ENCODE data around the gene SLC5A9. TPM values are rescaled to one million over a fixed set of nuclear protein-coding genes. Genes with fewer than 3 reads are reported as not detected.

SLC5A9 gene
- total RNA-seq, 4 donors from 2014 or later, result 0.12 to 0.47 TPM; not detected in 2

- TF ChIP-seq, protein P1, sequence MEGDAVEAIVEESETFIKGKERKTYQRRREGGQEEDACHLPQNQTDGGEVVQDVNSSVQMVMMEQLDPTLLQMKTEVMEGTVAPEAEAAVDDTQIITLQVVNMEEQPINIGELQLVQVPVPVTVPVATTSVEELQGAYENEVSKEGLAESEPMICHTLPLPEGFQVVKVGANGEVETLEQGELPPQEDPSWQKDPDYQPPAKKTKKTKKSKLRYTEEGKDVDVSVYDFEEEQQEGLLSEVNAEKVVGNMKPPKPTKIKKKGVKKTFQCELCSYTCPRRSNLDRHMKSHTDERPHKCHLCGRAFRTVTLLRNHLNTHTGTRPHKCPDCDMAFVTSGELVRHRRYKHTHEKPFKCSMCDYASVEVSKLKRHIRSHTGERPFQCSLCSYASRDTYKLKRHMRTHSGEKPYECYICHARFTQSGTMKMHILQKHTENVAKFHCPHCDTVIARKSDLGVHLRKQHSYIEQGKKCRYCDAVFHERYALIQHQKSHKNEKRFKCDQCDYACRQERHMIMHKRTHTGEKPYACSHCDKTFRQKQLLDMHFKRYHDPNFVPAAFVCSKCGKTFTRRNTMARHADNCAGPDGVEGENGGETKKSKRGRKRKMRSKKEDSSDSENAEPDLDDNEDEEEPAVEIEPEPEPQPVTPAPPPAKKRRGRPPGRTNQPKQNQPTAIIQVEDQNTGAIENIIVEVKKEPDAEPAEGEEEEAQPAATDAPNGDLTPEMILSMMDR (IDR thresholded peaks at IDR 0.05), result no peak
- no peak for DNase-seq (ENCODE audit: low spot score)
- no peak for ATAC-seq (ENCODE audit: low FRiP score)
Measured at GRCh38 chr1:48216941-48217340, 5.6 kb upstream of the SLC5A9 start.

- TF ChIP-seq, protein P1 (IDR thresholded peaks at IDR 0.05), result no peak
- no peak for ATAC-seq (ENCODE audit: low FRiP score)
Measured at GRCh38 chr1:48217856-48218255, 4.7 kb upstream of the SLC5A9 start.

DNA sequence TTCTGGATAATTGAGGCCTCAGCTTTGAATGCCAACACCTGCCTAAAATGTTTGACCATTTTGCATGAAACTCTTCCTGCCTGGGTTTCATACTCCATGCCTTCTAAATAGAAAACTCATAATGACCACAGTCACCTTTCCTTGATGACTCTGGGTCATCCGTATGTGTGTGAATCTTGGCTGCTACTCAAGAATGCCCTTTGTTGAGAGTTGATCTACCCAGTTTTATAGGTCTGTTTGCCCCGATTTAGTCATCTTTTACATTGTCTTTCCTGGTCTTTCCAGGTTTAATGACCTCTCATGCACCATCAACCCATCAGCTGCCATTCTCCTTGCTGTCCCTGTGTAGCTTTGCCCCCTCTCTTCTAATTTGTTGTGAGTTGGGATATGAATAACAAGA is 2.7 kb upstream of the SLC5A9 start:
- TF ChIP-seq, protein P1 (IDR thresholded peaks at IDR 0.05), result no peak
- ATAC-seq (ENCODE audit: low FRiP score) (no peak), DNase-seq (ENCODE audit: low spot score) (no peak)

More at GRCh38 chr1:48217856-48218255, 4.7 kb upstream of the SLC5A9 start:
- DNase-seq (ENCODE audit: low spot score), result no peak

GRCh38 chr1:48221122-48221521 is 1.4 kb upstream of the SLC5A9 start:
- DNase-seq (ENCODE audit: low spot score) (no peak), ATAC-seq (ENCODE audit: low FRiP score) (no peak)
- TF ChIP-seq, protein P1 (IDR thresholded peaks at IDR 0.05), result no peak

DNA sequence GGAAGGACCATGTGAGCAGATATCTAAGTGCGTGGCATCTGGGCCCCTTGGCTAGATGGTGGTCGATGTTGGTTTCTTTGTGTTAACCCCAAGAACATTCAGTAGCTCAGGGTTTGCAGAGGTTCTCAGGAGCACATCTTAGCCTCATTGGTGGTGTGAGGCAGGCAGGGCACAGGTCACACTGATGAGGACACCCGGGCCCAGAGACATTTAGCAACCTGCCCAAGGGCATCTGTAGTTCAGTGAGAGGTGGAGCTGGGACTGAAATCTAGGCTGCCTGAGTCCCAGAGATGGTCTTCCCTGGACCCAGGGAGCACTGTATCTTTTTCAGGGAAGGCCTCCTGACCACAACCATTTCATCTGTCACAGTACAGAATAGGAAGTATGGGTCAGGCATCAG is 859 bp upstream of the SLC5A9 start:
- ATAC-seq (ENCODE audit: low FRiP score), result no peak
- no peak for DNase-seq (ENCODE audit: low spot score)
- TF ChIP-seq, protein P1 (IDR thresholded peaks at IDR 0.05), result no peak

GRCh38 chr1:48223366-48224240 is 1.1 kb downstream of the SLC5A9 start:
- DNase-seq (ENCODE audit: low spot score), result no peak
- no peak for ATAC-seq (ENCODE audit: low FRiP score)
- TF ChIP-seq, protein P1 (IDR thresholded peaks at IDR 0.05), result no peak

GRCh38 chr1:48224791-48225190 is 2.3 kb downstream of the SLC5A9 start:
- no peak for ATAC-seq (ENCODE audit: low FRiP score)
- TF ChIP-seq, protein P1 (IDR thresholded peaks at IDR 0.05), result no peak
- DNase-seq (ENCODE audit: low spot score), result no peak
